Suppressor macrophage treated with lipopolysaccharide for 4 hours (primary cell): ENCODE results near the gene CT45A10.
"Not testable (repeated sequence)": the region's sequence is repeated elsewhere in the genome, so short reads cannot be mapped to it uniquely, and the experiment has no call there.

Experiments
- DNase-seq: peaks from one replicate; pipeline ENCODE4 v3.0.0-alpha.2; 2020

CT45A10 gene

GRCh38 chrX:135893294-135893817 is at the start of gene CT45A10, which contains the start of gene SAGE1:
TSS of gene CT45A10 (minus strand) at chrX:135893444. CDS start at chrX:135885344, 8,100 bp downstream.
TSS of gene SAGE1 (plus strand) at chrX:135893716. CDS start at chrX:135896243, 2,527 bp downstream.
- DNase-seq = no peak

GRCh38 chrX:135931644-135932487 is 38.6 kb upstream of the CT45A10 start:
- peak; percentile 49 for DNase-seq

- no peak for DNase-seq
These were observed 34.7 kb upstream of the CT45A10 start for GRCh38 chrX:135927897-135928296.

- no peak for DNase-seq
These were observed 30.1 kb upstream of the CT45A10 start for GRCh38 chrX:135923353-135923752.

- DNase-seq = not testable (repeated sequence)
These were observed 27.3 kb upstream of the CT45A10 start for GRCh38 chrX:135920516-135920915.

- no peak for DNase-seq
These were observed 21.2 kb upstream of the CT45A10 start for GRCh38 chrX:135914404-135914803.

- DNase-seq = no peak
These were observed 17.0 kb upstream of the CT45A10 start for GRCh38 chrX:135910251-135910650.

GRCh38 chrX:135892781-135893180 is 463 bp downstream of the CT45A10 start:
- no peak for DNase-seq

- DNase-seq = no peak
These were observed 3.1 kb downstream of the CT45A10 start for GRCh38 chrX:135890087-135890585.

GRCh38 chrX:135888976-135889375 is 4.3 kb downstream of the CT45A10 start:
- DNase-seq = peak; percentile 2

- not testable (repeated sequence) for DNase-seq
These were observed 5.0 kb downstream of the CT45A10 start for GRCh38 chrX:135888230-135888629.

GRCh38 chrX:135882741-135883140 is 10.5 kb downstream of the CT45A10 start:
- DNase-seq = not testable (repeated sequence)

GRCh38 chrX:135871712-135872111 is 21.5 kb downstream of the CT45A10 start, which contains the start of gene CT45A9:
TSS of gene CT45A9 (minus strand) at chrX:135871812. CDS start at chrX:135868061, 3,751 bp downstream.
- DNase-seq = not testable (repeated sequence)

- DNase-seq = not testable (repeated sequence)
These were observed 38.8 kb downstream of the CT45A10 start, which contains the start of gene CT45A8 for GRCh38 chrX:135854438-135854837. TSS of gene CT45A8 (minus strand) at chrX:135854538. CDS start at chrX:135850783, 3,755 bp downstream.

- not testable (repeated sequence) for DNase-seq
These were observed 56.1 kb downstream of the CT45A10 start, which contains the start of gene CT45A7 for GRCh38 chrX:135837180-135837579. TSS of gene CT45A7 (minus strand) at chrX:135837280. CDS start at chrX:135833533, 3,747 bp downstream.
